NOMO-1 treated with dmso at 0.1 percent for 144 hours (cell line): ENCODE measurements around the gene CIP2A.

Experiments
- DNase-seq: peaks from one replicate; lab custom pipeline; 2025; ENCODE audit not compliant: unreplicated experiment; lab: John Stamatoyannopoulos, UW

Gene CIP2A

GRCh38 chr3:108564564-108564963 lies 24.7 kb downstream of the CIP2A start:
- DNase-seq, result no peak

- no peak for DNase-seq
These were observed 26.7 kb downstream of the CIP2A start for GRCh38 chr3:108562565-108562964.

- DNase-seq, result no peak
These were observed 33.2 kb downstream of the CIP2A start for GRCh38 chr3:108555966-108556581.

GRCh38 chr3:108554913-108555571 lies 34.2 kb downstream of the CIP2A start:
- DNase-seq, result no peak

GRCh38 chr3:108554229-108554628 lies 35.0 kb downstream of the CIP2A start:
- DNase-seq, result no peak

- DNase-seq, result no peak
These were observed 36.7 kb downstream of the CIP2A start for GRCh38 chr3:108552267-108553159.

GRCh38 chr3:108548886-108549285 lies 40.4 kb downstream of the CIP2A start:
- DNase-seq, result no peak

- DNase-seq, result no peak
These were observed 40.9 kb downstream of the CIP2A start for GRCh38 chr3:108548304-108548703.

- no peak for DNase-seq
These were observed 42.5 kb downstream of the CIP2A start for GRCh38 chr3:108546692-108547091.

- DNase-seq, result no peak
These were observed 43.0 kb downstream of the CIP2A start for GRCh38 chr3:108546247-108546646.

- DNase-seq, result no peak
These were observed 51.2 kb downstream of the CIP2A start for GRCh38 chr3:108538083-108538482.

GRCh38 chr3:108528459-108529252 lies 60.6 kb downstream of the CIP2A start:
- peak; percentile 76 for DNase-seq

GRCh38 chr3:108527817-108528216 lies 61.4 kb downstream of the CIP2A start:
- DNase-seq, result no peak

- no peak for DNase-seq
These were observed 62.1 kb downstream of the CIP2A start for GRCh38 chr3:108527109-108527508.

- DNase-seq, result no peak
These were observed 63.3 kb downstream of the CIP2A start for GRCh38 chr3:108525971-108526370.

GRCh38 chr3:108525256-108525655 lies 64.0 kb downstream of the CIP2A start:
- no peak for DNase-seq

- DNase-seq, result no peak
These were observed 64.7 kb downstream of the CIP2A start for GRCh38 chr3:108524537-108524936.

- DNase-seq, result no peak
These were observed 70.3 kb downstream of the CIP2A start for GRCh38 chr3:108518895-108519294.

- no peak for DNase-seq
These were observed 72.4 kb downstream of the CIP2A start for GRCh38 chr3:108516881-108517280.

- DNase-seq, result no peak
These were observed 75.3 kb downstream of the CIP2A start for GRCh38 chr3:108513961-108514360.

- no peak for DNase-seq
These were observed 76.6 kb downstream of the CIP2A start for GRCh38 chr3:108512671-108513070.
